ENCODE results near the gene THSD8. TPM values are rescaled to one million over a fixed set of nuclear protein-coding genes. Genes with fewer than 3 reads are reported as not detected.
A peak's percentile ranks its signal among the peaks of the same experiment; 100 is the strongest.
"Not testable (repeated sequence)": the region's sequence is repeated elsewhere in the genome, so short reads cannot be mapped to it uniquely, and the experiment has no call there.

THSD8 gene
- total RNA-seq, 2 experiments from 2014 or later, result 27.9 to 29.8 TPM

DNA sequence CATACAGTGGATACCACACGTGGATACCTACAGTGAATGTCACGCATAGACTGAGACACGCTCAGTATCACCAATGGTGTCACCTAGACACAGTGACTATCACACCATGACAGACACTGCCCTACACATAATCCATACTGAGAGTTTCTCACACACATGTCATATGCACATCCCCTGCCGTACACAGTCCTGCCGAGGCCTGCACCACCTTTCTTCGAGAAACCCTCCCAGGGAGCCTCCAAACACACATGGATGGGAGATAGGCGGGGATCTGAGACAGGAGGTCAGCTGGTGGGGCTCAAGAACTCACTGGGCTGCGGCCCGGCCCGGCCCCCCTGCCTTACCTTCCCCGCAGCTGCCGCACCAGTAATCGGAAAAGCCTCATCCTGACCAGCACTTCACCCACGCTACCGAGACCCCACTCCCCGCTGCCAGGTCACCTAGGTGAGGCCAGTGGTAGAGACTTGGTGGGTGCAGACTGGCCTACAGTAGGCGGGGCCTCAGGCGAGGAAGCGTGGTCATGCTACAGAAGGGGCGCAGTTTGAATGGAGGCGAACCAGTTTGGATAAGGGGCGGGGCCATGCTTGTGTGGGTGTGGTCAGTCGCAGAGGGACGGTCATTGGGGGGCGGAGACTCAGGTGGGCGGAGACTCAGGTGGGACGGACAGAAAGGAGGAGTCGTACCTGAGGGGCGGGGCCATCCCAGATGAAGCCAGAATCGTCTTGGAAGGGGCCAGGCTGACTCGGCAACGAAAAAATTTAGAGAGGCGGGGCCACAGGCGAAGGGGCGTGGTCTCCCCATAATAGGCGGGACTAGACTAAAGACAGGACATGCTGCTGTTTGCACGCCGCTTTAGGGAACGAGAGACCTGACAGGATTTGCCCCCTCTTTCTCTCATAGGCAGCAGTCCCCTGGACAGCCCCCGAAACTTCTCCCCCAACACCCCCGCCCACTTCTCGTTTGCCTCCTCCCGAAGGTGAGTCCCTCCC is 38.5 kb downstream of the THSD8 start:
- CTCF ChIA-PET, result interaction anchor here (1.7 kb wide), 1 partner anchor 42 kb away, joined by 3 read pairs; no protein-coding TSS in a partner anchor
- ATAC-seq (peak; percentile 68), DNase-seq (peak; percentile 76)
- H3K36me3 Mint-ChIP-seq, result no peaks in the 10 kb centered on the region
- H3K4me1 Mint-ChIP-seq, result peaks cover 16% of the 10 kb centered on the region
- peaks cover 69% of the 10 kb centered on the region for H3K27me3 Mint-ChIP-seq
- H3K27ac Mint-ChIP-seq, result no peak overlapping the region
- no peak overlapping the region for H3K4me3 Mint-ChIP-seq
- no peaks in the 10 kb centered on the region for H3K9me3 Mint-ChIP-seq (ENCODE audit: low read depth)

DNA sequence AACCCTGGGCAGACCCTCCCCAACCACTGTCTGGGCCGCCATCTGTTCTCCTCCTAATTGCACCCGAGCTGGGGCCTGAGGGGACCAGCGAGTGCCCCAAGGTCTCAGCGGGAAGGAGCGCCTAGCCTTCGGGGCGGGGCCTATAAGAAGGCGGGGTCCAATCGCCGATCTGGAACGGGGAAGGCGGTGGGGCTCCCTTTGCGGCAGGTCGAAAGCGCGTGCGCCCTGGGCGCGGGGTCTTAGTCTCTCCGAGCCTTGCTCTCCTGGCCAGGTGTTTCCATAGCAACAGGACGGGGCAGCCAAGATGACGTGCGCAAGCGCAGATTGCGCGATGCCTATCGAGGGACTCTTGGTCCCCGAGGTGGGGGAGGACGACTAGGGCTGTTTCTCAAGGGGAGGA is 39.2 kb downstream of the THSD8 start:
- no peaks in the 10 kb centered on the region for H3K36me3 Mint-ChIP-seq
- peaks cover 63% of the 10 kb centered on the region for H3K27me3 Mint-ChIP-seq
- peak; percentile 14 for ATAC-seq
- peaks cover 16% of the 10 kb centered on the region for H3K4me1 Mint-ChIP-seq
- peak; percentile 45 for DNase-seq
- CTCF ChIA-PET, result interaction anchor here (1.0 kb wide), 1 partner anchor 80 kb away, joined by 4 read pairs; no protein-coding TSS in a partner anchor
- H3K9me3 Mint-ChIP-seq (ENCODE audit: low read depth), result no peaks in the 10 kb centered on the region
- no peak overlapping the region for H3K27ac Mint-ChIP-seq
- H3K4me3 Mint-ChIP-seq, result peak overlapping the region; percentile 22

DNA sequence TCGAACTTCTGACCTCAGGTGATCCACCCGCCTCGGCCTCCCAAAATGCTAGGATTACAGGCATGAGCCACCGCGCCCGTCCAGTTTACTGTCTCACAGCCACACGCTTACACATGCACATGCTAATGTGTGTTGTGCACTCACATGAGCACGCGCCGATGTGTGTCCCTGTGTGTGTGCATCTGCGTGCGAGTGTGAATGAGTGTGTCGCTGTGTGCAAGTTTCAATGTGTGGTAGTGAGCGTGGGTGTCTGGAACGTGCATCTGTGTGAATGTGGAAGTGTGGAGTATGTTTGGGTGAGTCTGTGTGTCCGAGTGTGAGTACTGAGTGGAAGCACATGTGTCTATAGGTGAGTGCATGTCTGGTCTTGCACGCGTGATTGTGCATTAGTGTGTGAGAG is 40.6 kb downstream of the THSD8 start:
- Mint-ChIP-seq H3K4me1 (peaks cover 21% of the 10 kb centered on the region), H3K9me3 (ENCODE audit: low read depth) (no peaks in the 10 kb centered on the region), H3K36me3 (no peaks in the 10 kb centered on the region), H3K27me3 (peaks cover 57% of the 10 kb centered on the region), H3K4me3 (no peak overlapping the region), H3K27ac (no peak overlapping the region)
- ATAC-seq (no peak), DNase-seq (no peak)
- CTCF ChIA-PET, result no interaction called here

DNA sequence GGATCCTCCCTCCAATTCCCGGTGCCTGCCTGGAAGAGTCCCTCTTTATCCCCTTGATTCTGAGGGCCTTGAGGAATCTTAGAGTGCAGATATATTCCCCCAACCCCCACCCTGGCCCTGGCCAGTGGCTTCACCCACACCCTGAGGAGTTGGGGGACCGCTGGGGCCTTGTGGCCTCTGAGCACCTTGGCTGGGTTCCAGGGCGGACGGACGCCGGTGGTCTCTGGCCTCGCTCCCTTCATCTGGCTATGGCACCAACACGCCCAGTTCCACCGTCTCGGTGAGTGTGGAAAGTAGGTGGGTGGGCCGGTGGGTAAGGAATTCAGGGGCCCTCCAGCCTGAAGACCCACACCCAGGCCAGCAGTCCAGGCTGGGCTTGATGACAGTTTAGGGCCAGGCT is 41.5 kb downstream of the THSD8 start:
- H3K4me3 Mint-ChIP-seq, result no peak overlapping the region
- DNase-seq (no peak), ATAC-seq (no peak)
- no peaks in the 10 kb centered on the region for H3K36me3 Mint-ChIP-seq
- peaks cover 24% of the 10 kb centered on the region for H3K4me1 Mint-ChIP-seq
- H3K27me3 Mint-ChIP-seq, result peaks cover 51% of the 10 kb centered on the region
- no peak overlapping the region for H3K27ac Mint-ChIP-seq
- no peaks in the 10 kb centered on the region for H3K9me3 Mint-ChIP-seq (ENCODE audit: low read depth)
- CTCF ChIA-PET, result interaction anchor here (7.9 kb wide), 1 partner anchor 85 kb away, joined by 123 read pairs; no protein-coding TSS in a partner anchor

DNA sequence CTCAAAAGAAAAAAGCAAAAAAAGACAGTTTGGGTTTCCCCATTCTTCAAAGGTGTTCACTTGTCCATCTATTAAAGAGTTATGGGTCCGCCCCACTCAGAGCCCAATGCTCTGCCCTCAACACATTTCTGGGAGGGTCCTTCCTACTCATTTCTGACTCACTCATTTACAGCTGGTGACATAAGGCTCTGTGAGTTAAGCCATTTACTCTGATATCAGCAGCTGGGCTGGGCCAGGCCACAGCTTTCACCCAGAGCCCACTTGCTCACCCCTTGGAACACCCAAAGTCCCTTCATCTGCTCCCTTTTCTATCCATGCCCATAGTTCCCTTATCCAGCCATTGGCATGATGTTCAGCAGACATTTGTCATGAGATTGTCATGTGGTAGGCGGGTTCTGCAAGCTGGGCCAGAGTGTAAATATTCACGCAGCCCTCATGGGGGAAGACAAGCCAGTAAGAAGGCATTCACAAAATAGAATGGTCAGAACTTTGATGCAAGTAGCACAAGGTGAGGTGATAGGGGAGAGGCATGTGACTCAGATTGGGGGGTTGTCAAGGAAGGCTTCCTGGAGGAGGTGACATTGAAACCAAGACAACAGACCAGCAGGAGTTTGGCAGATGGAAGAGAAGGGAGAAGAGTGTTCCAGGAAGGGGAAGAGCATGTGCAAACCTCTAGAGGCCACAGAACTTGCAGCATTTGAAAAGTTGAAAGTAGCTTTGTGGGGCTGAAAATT is 42.3 kb downstream of the THSD8 start:
- Mint-ChIP-seq H3K27me3 (peaks cover 46% of the 10 kb centered on the region), H3K4me1 (peaks cover 21% of the 10 kb centered on the region), H3K27ac (no peak overlapping the region), H3K9me3 (ENCODE audit: low read depth) (no peaks in the 10 kb centered on the region), H3K4me3 (no peak overlapping the region), H3K36me3 (no peaks in the 10 kb centered on the region)
- CTCF ChIA-PET, result interaction anchor here (1.4 to 7.9 kb wide), 3 partner anchors 78 to 217 kb away, joined by 3 to 146 read pairs (median 123); no protein-coding TSS in a partner anchor
- ATAC-seq (no peak), DNase-seq (no peak)

DNA sequence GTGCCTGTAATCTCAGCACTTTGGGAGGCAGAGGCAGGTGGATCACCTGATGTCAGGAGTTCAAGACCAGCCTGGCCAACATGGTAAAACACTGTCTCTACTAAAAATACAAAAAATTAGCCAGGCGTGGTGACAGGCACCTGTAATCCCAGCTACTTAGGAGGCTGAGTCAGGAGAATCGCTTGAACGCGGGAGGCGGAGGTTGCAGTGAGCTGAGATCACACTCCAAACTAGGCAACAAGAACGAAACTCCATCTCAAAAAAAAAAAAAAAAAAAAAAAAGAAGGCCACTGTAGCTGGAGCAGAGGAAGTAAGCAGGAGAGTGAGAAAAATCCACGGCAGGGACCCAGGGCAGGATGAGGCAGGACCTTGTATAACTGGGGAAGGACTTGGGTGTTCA is 44.7 kb downstream of the THSD8 start:
- peaks cover 27% of the 10 kb centered on the region for H3K27me3 Mint-ChIP-seq
- H3K36me3 Mint-ChIP-seq; DNase-seq; H3K27ac Mint-ChIP-seq; H3K4me1 Mint-ChIP-seq; ATAC-seq; H3K9me3 Mint-ChIP-seq (ENCODE audit: low read depth); H3K4me3 Mint-ChIP-seq: not testable (repeated sequence)
- CTCF ChIA-PET, result interaction anchor here (0.6 to 7.9 kb wide), 36 partner anchors 8 to 296 kb away, joined by 3 to 146 read pairs (median 8); partner anchors contain the start of genes DNASE2, GCDH, HOOK2 and MAN2B1

DNA sequence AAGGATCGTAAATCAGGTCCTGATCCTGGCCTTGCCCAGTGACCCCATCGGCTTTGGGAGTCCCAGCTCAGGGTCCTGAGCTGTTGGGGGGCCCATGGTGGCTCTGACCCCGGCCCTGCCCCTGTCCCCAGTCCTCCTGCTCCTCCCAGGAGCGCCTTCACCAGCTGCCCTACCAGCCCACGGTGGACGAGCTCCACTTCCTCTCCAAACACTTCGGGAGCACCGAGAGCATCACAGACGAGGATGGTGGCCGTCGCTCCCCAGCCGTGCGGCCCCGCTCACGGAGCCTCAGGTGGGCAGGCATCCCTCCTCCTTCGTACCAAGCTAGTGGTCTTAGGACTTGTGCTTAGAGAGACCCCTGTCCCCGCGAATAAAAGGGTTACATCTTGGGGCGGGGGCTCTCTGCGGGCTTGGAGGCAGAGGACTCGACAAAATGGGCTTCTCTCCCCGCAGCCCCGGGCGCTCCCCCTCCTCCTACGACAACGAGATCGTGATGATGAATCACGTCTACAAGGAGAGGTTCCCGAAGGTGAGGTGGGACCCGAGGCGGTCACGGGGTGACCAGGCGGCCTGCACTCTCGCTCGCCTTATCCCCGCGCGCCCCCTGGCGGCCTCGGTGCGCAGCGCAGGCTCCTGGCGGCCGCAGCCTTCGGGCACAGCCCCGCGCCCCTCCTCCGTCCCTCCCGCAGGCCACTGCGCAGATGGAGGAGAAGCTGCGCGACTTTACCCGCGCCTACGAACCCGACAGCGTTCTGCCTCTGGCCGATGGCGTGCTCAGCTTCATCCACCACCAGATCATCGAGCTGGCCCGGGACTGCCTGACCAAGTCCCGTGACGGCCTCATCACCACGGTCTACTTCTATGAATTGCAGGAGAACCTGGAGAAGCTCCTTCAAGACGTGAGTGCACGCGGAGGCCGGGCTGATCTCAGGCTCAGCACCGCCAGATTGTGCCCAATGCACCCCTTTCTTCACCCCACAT is 45.6 kb downstream of the THSD8 start:
- H3K4me3 Mint-ChIP-seq, result peak overlapping the region; percentile 35
- DNase-seq (peak; percentile 87), ATAC-seq (peak; percentile 97)
- H3K27me3 Mint-ChIP-seq, result peaks cover 22% of the 10 kb centered on the region
- CTCF ChIA-PET, result interaction anchor here (0.6 to 7.9 kb wide), 53 partner anchors 9 to 297 kb away, joined by 3 to 146 read pairs (median 5); partner anchors contain the start of genes DHPS, DNASE2, GCDH and GET3
- no peaks in the 10 kb centered on the region for H3K36me3 Mint-ChIP-seq
- no peak overlapping the region for H3K27ac Mint-ChIP-seq
- H3K9me3 Mint-ChIP-seq (ENCODE audit: low read depth), result no peaks in the 10 kb centered on the region
- peaks cover 8% of the 10 kb centered on the region for H3K4me1 Mint-ChIP-seq

Small RNA genes lying within 50 kb of the gene (microRNA-seq; reads per million reads assigned to microRNA genes)
- gene MIR5684 (not detected), gene MIR6794 (not detected)

Other genes with a start within 250 kb of the THSD8 start
- 10 to 100 TPM; 14.0 to 14.7 TPM for gene ZNF490, start 191.3 kb upstream of the THSD8 start, total RNA-seq
- gene ZNF791, start 191.1 kb upstream of the THSD8 start, total RNA-seq, result 10 to 100 TPM; 30.0 to 41.5 TPM
- gene MAN2B1, start 135.3 kb upstream of the THSD8 start, total RNA-seq, result 100 to 1,000 TPM; 102 to 118 TPM
- gene WDR83, start 135.3 kb upstream of the THSD8 start, total RNA-seq, result 10 to 100 TPM; 21.4 to 22.0 TPM
- 100 to 1,000 TPM; 106 to 111 TPM for gene DHPS, start 120.2 kb upstream of the THSD8 start, total RNA-seq
- gene GNG14, start 114.1 kb upstream of the THSD8 start, total RNA-seq, result not detected
- 1 to 10 TPM; 5.2 to 6.3 TPM for gene FBXW9, start 105.4 kb upstream of the THSD8 start, total RNA-seq
- 100 to 1,000 TPM; 101 to 104 TPM for gene TNPO2, start 78.1 kb upstream of the THSD8 start, total RNA-seq
- 100 to 1,000 TPM; 195 to 239 TPM for gene TRIR, start 67.4 kb upstream of the THSD8 start, total RNA-seq
- 10 to 100 TPM; 68.6 to 84.1 TPM for gene GET3, start 64.6 kb upstream of the THSD8 start, total RNA-seq
- gene BEST2, start 50.3 kb upstream of the THSD8 start, total RNA-seq, result not detected
- 10 to 100 TPM; 16.6 to 18.2 TPM for gene HOOK2, start 26.5 kb upstream of the THSD8 start, total RNA-seq
- gene JUNB, start 10.6 kb upstream of the THSD8 start, total RNA-seq, result 100 to 1,000 TPM; 142 to 191 TPM
- 100 to 1,000 TPM; 168 to 218 TPM for gene PRDX2, start 269 bp upstream of the THSD8 start, total RNA-seq
- 10 to 100 TPM; 53.4 to 58.8 TPM for gene RNASEH2A, start 4.5 kb downstream of the THSD8 start, total RNA-seq
- not detected for gene RTBDN, start 32.5 kb downstream of the THSD8 start, total RNA-seq
- gene MAST1, start 36.4 kb downstream of the THSD8 start, total RNA-seq, result 1 to 10 TPM in 1 of 2 experiments, under 1 TPM in 1; 0.67 to 2.5 TPM
- gene DNASE2, start 79.4 kb downstream of the THSD8 start, total RNA-seq, result 10 to 100 TPM; 32.5 to 34.1 TPM
- gene KLF1, start 85.1 kb downstream of the THSD8 start, total RNA-seq, result under 1 TPM; 0.29 to 0.45 TPM
- gene GCDH, start 89.1 kb downstream of the THSD8 start, total RNA-seq, result 10 to 100 TPM; 38.7 to 46.1 TPM
- 1 to 10 TPM; 2.2 to 2.5 TPM for gene SYCE2, start 117.2 kb downstream of the THSD8 start, total RNA-seq
- 100 to 1,000 TPM in 1 of 2 experiments, 10 to 100 TPM in 1; 96.6 to 131 TPM for gene FARSA, start 131.6 kb downstream of the THSD8 start, total RNA-seq
- gene CALR, start 136.5 kb downstream of the THSD8 start, total RNA-seq, result 100 to 1,000 TPM; 745 to 898 TPM
- gene RAD23A, start 143.8 kb downstream of the THSD8 start, total RNA-seq, result 100 to 1,000 TPM; 164 to 168 TPM
- 10 to 100 TPM; 23.9 to 24.9 TPM for gene GADD45GIP1, start 155.2 kb downstream of the THSD8 start, total RNA-seq
- gene DAND5, start 167.5 kb downstream of the THSD8 start, total RNA-seq, result under 1 TPM; 0.21 to 0.26 TPM
- gene NFIX, start 193.4 kb downstream of the THSD8 start, total RNA-seq, result under 1 TPM; 0.21 to 0.32 TPM